HG03159 (cell line): ENCODE measurements around the gene DSCAM.

Experiments used
- ATAC-seq: cut with Tn5 transposase; IDR thresholded peaks from one replicate; pipeline ENCODE4 v1.9.1; 2021; ENCODE audit warnings: mild to moderate bottlenecking, moderate library complexity; ENCODE audit not compliant: unreplicated experiment

Gene DSCAM

DNA sequence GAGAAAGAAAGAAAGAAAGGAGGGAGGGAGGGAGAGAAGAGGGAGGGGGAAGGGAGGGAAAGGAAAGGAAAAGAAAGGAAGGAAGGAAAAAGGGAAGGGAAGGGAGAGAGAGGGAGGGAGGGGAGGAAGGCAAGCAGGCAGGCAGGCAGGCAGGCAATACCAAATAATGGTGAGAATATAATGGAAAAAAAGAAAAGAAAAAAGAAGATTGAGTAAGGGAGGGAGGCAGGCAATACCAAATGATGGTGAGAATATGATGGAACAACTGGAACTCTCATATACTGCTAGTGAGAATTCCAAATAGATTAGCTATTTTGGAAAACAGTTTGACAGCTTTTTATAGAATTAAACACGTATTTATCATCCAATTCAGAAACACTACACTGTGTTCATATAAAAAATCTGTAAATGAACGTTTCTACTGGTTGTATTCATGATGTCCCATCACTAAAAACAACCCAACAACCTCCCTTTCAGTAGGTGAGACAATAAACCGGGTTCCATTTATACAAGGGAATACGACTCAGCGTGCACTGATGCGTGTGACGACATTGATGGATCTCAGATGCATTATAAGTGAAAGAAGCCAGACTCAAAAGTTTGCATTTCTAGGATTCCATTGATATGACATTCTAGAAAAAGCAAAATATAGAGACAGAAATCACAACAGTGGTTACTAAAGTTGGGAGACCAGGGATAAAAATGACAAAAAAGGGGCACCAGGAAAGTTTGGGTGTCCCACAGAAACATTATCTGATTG is 226.4 kb downstream of the DSCAM start:
- no peak for ATAC-seq

DNA sequence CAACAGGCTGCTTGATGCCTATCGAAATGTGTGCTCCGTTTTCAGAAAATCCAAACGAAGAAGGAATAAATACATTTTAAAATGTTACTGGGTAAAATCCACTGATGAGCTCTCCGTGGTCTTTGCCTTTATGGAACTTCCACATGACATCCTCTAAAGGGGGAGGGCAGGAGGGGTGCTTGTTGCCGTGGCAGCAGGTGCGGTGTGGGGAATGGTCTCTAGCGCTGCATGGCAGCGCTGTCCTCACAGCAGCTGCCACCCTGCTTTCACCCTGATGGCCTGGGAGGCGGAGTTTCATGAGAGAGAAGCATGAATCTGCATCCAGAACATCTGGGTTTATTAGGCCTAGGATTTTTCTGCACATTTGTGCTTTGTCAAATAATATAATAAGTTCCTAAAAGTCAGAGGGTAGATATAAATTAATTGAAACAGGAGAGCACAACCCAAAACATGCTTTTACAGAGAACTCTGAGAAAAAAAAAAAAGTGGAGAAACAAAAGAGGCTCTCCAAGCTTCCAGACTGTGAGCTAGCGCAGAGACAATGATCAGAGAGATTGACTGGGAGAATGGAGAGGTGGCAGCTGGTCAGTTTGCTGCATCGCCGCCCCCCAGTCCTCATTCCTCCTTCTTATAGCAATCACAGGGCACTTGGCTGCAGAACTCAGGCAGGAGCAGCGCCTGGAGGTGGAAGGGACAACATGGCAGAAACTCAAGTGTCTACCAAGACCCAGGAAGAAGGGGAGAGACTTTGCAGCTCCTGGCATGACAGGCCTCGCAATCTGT is 228.6 kb downstream of the DSCAM start:
- ATAC-seq, result no peak

DNA sequence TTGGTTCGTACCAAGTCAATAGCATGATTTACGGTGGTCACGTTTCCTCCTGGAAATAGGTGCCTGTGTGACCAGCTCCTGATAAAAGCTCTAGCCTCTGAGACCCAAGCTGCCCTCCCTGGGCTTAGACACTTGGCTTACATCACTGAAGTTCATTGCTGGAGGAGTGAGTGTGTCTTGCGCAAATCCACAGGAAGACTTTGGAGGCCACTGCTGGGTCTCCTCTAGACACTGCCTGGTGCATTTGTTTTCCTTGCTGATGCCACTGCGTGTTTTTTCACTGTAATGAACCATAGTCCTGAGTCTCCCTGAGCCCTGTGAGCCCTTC is 230.6 kb downstream of the DSCAM start:
- no peak for ATAC-seq

DNA sequence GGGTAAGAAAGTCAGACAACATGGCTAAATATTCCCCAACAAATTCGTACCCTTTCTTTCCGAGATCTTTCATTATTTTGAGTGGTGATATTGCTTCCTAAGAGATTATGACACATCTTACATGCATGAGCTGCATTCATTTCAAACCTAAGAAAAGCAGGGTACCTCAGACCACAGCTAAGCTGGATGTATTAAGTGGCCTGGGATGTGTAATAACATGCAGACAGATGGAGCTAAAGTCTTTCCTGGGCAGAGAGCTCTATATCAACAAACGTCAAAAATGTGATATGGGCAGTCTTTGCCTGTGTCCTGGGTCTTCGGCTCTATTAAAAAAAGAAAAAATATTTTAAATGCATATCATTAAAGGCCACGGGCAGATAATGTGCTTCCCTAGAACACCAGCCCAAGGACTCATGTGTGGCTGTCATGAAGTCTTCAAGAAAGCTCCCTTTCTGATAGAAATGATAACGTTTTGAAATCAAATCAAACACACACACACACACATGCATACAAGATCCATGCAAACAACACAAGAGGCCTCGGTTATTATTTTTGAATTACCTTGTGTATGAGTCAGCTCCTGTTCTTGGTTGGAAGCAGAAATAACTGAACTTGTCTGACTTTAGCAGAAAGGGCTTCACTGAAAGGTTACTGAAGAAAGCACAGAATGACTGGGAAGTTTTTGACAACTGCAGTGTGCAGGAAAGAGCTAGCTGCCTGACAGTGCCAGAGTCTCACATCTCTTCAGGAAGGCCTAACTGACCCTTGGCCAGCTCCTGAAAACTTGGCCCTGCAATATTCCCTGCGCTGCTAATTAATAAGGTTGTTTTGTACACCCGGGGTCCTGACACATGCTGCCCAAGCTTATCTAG is 231.2 kb downstream of the DSCAM start:
- no peak for ATAC-seq

DNA sequence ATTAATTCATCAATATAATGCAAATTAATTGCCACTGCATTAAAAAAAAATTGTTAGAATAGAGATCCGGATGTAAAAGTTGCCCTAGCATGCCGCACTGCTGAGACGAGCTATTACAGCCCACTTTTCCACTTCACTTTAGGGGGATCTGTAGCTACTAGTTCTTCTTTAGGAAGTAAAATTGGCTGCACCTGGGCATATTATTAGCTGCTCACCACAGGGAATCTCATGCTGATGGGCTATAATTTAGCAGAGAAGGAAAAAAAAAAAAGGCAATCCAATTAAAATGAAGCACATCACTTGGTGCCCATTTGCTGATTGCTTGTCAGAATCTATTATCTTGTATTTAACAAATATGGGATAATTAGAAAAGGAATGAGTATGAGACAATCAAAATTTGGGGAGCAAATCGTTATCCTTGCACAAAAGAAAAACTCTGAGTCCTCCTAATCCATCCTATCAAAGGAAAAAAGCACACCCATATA is 233.4 kb downstream of the DSCAM start:
- no peak for ATAC-seq

- no peak for ATAC-seq
Measured at GRCh38 chr21:40610345-40610744, 236.6 kb downstream of the DSCAM start.

- ATAC-seq, result no peak
Measured at GRCh38 chr21:40606341-40606740, 240.6 kb downstream of the DSCAM start.

DNA sequence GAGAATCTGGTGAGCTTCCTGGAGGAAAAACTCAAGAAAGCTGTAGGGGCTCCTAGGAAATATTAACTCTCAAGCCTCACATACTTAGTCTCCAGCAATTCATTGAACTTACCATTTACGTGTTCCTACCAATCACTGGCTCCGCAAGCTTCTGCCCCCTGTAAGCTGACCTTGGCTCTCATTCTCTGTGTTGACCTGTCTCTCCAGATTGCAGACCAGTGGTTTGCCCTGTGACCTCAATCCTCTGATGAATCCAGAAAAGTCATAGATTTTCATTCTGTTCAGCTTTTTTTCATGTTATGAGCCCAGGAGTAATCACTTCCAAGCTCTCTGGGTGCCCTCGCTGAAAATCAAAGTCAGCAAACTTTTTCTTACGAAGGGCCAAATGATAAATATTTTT is 241.9 kb downstream of the DSCAM start:
- ATAC-seq, result no peak

- ATAC-seq, result no peak
Measured at GRCh38 chr21:40603774-40604173, 243.2 kb downstream of the DSCAM start.

DNA sequence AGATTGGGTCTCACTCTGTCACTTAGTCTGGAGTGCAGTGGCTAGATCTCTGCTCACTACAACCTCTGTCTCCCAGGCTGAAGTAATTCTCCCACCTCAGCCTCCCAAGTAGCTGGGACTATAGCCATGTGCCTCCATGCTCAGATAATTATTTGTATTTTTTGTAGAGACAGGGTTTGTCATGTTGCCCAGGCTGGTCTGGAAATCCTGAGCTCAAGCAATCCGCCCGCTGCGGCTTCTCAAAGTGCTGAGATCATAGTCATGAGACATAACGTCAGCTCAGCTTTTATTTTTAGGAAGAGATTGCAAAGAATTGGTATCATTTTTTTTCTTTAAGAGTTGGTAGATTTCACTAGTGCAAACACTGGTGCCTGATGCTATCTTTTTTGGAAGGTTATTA is 244.9 kb downstream of the DSCAM start:
- ATAC-seq, result no peak

DNA sequence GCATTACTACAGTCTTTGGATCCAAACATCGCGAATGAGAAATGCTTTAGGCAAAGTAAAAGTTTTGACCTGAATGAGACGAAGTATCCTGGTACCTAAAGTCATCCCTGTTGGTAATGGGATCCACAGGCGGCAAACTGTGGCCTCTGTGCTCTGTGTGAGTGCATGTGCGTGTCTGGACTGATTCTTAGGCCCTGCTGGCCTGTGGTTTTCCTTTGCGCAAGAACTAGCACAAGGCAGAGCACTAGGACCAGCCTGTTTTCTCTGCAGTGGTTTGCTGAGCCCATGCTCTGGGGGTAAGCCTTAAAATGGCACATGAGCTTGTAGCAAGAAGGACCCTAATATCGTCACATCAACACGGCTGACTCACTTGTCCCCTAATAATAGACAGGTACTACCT is 251.2 kb downstream of the DSCAM start:
- ATAC-seq, result no peak

DNA sequence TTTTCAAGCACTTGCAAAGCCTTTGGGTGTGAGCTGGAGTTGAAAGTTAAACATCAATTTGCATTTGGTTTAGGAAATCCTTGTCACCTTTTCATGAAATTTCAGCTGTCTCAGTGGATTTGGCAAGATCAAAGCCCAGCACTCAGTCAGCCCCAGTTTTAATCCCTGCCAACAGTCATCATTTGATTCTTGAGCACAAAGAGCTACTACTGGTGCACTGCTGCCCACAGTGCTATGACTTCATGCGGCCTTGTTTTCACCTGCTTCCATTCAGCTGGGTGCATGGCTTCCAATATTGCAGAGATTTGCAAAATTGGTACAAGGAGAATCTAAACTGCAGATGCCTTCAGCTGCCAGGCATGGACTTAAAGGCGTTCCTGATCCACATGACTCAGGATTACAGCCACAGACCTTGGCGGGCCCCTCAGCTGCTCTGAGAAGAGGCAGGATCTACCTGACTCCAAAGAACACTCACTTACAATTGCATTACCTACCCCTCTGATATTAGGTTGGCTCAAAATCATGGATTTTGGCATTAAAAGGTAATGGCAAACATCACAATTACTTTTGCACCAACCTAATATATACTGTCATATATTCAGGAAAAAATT is 259.1 kb downstream of the DSCAM start:
- no peak for ATAC-seq

DNA sequence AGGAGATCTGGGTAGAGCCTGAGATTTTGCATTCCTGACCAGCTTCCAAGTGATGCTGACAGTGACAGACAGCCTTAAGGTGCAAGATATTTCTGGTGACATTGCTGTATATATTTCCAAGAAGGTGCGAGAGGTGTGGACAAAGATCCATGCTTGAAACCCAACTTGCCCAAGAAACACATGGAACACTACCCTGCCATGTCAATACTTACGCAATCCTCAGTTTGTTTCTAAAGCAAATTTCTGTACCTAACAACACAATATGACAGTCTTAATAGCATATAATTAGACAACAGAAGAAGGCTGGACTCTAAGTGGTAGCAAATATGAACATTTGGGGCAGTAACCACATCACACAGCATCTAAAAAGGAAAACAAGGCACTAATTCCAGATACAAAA is 260.4 kb downstream of the DSCAM start:
- no peak for ATAC-seq

DNA sequence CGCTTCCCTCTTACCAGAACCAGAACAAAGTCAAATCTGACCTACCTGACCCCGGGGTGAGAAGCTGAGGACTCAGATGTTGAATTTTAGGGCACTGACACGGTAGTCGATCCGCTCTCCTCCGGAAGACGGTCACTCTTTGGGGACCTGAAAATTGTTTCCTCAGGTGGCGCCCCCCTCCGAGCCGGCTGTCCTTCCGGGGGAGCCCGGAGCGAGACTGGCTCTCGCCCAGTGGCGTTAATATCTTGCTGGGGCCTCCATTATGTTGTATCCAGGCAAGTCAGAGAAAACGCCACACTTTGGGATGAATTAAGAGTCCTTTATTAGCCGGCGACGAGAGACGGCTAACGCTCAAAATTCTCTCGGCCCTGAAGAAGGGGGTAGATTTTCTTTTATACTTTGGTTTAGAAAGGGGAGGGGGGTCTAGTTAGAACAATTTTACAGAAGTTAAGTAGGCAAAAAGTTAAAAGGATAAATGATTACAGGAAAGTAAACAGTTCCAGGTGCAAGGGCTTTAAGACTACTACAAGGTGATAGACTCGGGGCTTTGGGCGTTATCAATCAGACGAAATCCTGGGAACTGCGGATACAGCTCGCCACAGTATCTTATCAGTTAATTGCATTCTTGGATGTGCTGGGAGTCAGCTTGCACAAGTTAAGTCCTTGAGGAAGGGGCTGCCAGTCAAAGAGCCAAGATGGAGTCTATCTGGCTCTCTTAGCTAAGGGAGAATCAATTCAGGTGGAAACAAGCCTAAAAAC is 269.5 kb downstream of the DSCAM start:
- no peak for ATAC-seq

- ATAC-seq, result no peak
Measured at GRCh38 chr21:40575976-40576375, 271.0 kb downstream of the DSCAM start.

DNA sequence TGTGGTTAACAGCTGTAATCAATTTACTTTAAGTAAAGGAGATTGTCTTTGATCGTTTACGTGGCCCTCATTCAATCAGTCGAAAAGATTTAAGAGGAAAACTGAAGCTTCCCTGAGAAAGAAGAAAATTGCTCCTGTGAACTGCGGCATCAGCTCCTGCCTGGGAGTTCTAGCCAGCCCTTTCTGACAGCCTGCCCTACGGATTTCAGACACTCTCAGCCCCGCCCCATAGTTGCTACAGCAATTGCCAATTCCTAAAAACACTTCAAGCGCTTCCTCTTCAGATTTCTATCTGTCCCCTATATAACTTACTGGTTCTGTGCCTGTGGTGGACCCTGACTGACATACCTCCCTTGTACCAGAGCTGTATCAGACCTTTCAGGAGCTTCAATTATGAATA is 277.6 kb downstream of the DSCAM start:
- no peak for ATAC-seq

- no peak for ATAC-seq
Measured at GRCh38 chr21:40568807-40569206, 278.2 kb downstream of the DSCAM start.

- ATAC-seq, result no peak
Measured at GRCh38 chr21:40567501-40567900, 279.5 kb downstream of the DSCAM start.

GRCh38 chr21:40566486-40566885 is 280.5 kb downstream of the DSCAM start:
- ATAC-seq, result no peak

GRCh38 chr21:40564318-40564717 is 282.6 kb downstream of the DSCAM start:
- no peak for ATAC-seq
